ENCODE measurements around the gene ISCA2.

The ISCA2 gene

DNA sequence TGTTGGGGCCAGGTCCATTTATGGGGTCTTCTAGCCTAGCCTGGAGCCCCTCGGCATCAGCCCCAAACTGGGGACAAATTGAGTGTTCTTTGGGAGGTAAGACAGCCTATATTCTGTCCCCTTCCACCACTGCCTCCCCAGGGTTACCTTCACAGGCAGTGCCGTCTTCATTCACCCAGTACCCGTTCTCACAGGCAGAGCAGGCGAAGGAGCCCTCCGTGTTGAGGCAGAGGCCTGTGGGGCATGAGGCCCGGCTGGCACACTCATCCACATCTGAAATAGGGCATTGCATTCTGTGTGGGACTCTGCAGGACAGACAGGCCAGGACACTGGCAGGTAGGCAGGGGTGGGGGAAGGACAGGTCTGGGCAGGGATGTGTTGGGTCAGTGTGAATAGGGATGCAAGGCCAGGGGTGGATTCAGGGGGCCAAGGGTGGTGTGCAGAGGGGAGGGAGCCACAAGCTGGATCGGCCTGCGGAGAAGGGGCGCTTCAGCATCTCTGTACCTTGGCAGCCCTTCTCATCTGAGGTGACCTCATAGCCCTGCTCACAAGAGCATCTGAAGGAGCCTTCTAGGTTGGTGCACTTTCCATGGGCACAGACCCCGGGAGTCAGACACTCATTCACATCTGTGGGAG is 16.1 kb downstream of the ISCA2 start:
- DNase-seq, result no peak

DNA sequence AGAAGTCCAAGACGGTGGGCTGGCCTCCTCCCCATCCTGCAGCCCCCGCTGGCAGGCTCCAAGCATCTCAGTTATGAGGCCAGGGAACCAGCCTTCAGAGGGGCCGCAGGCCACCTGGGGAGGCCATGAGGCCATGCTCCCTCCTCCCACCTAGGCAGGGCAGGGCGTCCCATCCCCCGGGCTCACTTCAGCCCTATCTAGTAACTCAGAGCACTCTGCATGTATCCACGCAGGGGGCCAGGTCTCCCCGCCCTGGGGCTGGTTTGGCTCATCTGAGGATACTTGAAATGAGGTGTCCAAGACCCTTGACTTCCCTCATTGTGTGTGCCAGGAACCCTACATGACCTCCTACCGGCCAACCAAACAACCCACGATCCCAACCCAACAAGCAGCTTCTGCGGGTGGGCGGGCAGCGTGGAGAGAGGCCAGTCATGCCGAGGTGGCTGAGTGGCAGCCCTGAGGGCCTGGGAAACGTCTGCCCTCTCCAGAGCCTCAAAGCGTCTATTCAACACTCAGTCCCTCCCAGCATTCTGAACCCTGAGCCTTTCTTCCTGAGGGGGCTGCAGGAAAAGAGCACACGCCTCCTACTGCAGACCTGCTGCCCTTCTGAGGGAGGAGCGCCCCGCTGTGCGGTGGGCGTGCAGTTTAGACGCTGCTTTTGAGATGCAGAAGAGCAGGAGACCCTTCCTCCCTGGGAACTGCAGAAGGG is 16.8 kb downstream of the ISCA2 start:
- DNase-seq, result no peak

DNA sequence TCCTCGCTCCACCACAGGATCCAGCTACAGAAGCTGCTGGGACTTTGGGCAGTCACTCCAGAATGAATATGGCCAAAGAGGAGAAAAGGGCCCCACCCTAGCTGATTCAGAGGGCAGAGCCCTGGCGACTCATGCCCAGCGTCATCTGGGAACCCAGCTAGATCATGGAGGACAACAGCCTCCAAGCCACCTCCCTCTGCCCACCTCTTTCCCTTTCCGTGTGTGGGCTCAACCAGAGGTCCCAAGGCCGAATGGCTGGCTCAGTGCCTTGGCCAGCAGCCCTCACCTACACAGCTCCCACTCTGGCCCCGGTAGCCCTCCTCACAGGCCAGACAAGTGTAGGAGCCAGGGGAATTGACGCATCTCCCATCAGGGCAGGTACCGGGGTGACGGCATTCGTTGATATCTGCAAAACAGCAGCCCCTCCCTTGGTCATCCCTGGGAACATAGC is 17.4 kb downstream of the ISCA2 start:
- DNase-seq, result no peak

DNA sequence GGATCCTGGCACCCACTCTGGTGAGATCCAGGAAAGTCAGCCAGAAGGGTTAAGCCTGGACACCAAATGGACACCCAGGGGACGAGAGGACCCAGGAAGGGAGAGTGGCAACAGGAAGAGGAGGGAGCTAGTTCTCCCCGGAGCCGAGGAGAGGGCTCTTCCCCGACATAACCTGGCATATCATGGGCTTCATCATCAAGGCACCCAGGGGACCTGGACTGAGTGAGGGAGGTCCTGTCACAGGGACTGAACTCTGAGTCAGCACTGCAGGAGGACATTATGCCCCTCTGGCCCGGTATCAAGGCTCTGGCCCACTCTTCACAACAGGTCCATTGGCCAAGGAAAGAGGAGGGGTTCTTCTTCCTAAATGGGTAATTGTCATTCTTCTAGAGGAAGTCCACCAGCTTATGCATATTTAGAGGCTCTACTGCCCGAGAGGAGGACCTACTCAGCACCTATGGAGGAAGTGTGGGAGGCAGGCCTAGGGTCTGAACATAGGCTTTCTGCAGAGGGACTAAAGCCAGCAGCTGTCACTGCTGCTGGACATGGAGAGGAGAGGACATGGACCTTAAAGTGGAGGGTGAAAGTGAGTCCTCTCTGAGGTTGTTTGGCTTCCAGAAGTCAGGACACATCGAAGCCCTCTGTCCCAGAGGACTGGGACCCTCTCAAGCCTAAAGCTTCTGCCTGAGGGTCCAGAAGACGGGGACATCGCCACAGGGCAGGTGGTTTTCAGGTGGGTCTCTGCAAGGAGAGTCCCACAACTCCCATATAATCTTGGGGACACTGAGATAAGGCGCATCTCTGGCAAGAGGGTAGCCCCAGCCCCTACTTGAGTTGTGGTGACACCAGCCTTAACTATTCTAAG is 18.6 kb downstream of the ISCA2 start:
- DNase-seq, result no peak

DNA sequence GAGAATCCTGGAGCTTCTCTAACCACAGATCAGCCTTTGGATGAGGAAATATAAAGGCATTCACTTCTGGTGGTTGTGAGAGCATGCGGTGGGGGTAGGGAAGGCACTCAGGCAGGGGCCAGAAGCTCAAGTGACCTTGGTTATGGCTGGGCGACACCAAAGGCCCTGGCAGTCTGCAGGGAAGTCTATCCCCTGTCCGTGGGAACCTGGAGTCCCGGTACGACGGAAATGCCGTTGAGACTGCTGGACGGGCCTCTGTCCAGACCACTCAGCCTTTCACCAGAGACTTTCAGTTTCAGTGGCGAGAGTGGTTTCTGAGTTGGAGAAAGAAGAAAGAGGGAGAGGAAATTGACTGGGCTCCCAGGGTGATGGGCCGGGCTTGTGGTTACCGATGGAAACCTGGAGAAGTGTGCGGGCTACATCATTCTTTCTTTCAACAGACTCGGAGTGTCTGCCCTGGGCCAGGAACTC is 20.9 kb downstream of the ISCA2 start:
- peak in 1 of 2 experiments; percentile 31 for DNase-seq

DNA sequence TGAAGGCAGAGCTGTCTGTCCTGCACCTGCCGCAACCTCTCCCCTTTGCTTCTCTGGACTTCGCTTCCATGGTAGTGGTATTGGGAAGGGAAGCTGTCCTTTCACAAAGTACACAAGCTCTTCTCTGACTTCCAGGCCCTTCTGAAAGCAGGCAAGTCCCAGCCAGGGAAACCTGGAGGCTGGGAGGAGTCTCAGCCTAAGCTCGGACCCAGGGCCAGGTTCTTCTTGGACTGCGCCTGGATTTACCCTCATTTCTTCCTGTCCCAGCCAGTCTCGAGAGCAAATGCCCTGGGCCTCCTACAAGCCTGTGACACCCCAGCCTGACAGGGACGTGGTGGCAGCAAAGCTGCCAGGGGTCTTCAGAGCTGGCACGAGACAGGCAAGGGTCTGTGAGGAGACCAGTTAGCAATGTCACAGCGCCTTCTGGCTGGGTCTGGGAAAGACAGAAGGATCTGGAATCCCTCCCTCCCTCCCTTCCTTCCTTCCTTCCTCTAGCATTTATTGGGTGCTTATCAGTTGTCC is 22.4 kb downstream of the ISCA2 start:
- no peak for DNase-seq

DNA sequence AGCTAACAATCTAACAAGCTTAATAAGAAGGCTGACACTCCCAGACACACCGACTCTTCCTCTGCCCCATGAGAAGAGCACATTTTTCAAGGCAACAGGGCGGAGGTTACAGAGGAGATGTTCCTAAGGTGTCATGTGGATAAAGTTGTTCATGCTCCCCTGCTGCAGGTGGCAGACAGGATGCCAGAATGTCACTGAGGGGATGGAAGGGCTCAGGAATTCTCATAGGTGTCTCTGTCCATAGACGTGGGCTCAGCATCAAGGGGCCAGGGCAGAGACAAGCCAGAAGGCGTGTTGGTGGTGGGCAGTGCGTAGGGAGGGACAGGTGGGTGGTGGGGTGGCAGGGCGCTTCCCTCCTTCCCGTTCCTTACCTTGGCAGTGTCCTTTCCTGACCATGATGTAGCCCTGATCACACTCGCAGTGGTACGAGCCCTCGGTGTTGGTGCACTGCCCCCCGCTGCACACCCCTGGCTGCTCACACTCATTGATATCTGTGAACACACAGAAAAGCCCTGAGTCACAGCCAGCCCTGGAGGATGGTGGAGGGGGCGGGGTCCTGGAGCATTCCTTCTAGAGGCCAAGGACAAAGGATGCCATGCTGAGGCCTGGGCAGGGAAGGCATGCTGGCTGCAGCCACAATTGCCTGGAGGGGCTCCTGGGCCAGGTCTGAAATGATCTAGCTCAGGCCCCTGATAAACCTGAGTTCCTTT is 23.0 kb downstream of the ISCA2 start:
- DNase-seq, result no peak

DNA sequence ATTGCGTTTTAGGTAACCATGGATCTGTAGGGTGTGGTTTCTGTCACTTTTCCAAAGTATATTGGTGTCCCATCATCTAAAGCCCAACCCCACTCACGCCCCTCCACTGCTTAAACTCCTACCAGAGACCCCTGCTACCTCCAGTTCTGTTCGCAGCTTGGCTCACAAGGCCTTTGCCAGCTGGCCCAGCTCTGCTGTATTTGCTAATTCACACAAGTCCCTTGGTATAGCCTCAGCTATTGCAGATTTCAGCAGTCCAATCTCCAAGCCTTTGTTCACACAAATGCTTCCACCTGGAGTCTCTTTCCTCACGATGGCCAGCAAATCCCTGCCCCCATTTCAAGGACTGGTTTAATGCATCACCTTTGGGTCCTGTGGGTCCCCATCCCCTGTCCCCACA is 24.2 kb downstream of the ISCA2 start:
- no peak for DNase-seq

DNA sequence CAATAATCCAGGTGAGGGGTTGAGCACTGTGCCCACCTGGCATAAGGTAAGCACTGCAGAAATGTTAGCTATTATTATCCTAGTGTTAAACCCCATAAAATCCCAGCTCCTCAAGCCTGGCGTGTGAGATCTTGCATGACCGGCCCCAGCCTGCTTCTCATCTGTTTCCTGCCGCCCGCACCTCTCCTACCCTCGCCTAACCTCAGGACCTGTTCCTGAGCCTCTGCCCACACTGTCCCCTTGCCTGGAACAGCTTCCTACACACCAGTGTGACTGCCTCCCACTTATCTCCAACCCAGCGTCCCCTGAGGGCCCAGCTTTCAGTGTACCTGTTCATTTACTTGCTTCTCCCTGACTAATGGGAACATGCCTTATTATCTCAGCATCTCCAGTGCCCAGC is 24.7 kb downstream of the ISCA2 start:
- no peak for DNase-seq

DNA sequence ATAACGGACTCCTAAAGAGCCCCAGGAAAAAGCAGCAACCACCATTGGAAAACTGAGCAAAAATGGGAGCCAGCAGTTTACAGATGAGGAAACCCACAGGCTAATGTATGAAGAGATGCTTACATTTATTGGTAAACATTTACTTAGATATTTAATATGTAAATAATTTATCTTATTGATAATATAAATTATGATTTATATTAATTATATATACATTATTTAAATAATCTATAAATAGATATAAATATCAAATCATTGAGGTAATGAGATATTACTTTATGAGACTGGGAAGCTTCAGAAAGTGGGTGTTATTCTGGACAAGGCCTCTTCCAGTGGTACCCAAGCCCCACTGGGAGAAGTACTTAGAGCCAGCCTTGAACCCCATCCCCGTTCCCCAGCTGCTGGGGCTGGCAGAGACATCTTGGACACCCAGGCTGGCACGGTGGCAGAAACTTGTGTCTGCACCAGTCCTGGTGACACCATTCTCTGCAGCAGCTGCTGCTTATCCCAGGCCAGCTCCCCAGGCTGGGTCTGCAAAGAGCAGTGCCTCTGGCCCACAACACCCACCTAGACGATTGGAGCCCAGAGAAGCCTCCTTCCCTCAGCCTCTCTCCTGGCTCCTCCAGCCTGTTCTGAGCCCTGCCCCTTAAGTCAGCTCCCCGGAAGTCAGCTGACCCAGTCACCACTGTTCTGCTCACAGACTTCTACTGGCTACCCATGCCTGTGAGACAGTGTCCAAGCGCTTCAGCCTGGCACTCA is 25.9 kb downstream of the ISCA2 start:
- DNase-seq, result no peak

DNA sequence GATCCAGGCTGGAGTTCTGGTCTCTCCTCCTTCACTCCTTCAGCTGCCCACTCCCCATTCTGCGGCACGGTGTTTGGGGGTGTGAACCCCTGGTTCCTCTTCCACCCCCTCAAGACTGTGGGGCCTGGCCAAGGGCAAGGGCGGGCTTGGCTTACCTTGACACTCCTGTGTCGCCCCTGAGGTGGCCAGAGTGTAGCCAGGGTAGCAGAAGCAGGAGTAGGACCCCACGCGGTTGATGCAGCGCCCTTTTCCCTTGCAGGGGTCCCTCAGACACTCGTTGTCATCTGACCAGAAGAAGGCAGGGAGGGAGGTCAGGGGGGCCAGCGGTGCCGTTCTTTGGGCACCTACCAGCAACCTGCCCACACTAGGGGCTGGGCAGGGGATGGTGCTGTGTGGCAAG is 28.2 kb downstream of the ISCA2 start:
- DNase-seq, result no peak

DNA sequence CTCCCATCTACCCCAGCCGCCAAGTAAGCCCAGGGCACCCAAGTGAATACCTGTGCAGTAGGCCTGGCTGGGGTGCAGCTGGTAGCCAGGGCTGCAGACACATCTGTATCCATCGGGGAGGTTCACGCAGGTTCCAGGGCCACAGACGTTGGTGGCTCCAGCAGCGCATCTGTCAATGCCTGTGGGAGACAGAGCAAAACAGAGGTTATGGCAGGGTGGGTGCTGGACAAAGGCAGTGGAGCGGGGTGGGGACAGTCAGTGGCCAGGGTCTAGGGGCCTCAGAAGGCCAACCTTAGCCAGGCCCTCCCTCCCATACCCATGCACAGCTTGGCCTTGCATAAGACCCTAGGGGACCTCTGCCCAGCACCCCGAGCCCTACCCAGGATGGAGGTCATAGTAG is 29.2 kb downstream of the ISCA2 start:
- no peak for DNase-seq

DNA sequence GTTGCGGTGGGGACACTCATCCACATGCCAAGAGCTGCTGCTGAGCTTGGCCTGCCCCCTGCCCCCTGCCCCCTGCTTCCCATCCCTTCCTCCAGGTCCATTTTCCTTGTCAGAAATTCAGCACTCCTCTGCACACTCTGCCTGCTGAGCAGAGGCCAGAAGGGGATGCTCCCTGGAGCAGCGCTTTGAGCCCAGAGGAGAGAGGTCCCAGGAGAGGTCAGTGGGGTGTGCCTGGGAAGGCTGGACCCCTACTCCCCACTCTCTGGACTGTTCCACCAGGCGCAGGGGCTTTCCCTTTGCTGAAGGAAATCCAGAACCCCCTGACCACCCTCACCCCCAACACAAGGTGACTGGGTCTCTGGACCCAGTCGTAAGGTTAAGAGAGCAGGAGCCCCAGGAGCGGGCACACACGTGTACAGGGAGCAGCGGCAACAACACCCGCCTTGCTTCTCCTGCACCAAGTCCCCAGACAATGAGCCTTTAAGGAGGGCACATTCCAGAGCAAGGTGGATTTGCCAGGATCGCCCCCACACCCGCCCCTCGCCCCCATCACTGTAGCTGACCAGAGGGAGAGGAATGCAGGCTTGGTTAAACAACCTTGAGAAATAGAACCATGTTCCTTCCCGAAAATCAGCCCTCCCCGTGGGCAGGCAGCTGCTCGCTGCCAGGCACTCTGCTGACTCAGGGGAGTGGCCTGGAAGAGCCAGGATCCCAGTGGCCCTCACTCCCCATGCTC is 30.7 kb downstream of the ISCA2 start:
- no peak for DNase-seq

DNA sequence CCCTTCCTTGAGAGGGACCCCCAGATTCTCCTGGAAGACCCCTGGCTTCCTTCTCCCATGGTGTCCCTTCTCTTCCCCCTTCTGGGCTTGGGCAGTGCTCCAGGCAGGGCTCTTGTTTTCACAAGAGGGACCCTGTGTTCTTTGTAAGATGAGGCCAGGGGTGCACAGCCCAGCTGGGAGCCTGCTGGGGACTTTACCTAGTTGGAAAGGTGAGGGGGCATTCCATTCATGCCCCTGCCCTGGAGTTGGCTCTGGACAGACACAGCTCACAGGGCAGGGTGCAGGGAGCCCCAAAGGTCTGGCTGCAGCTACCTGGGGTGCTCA is 31.2 kb downstream of the ISCA2 start:
- DNase-seq, result no peak

DNA sequence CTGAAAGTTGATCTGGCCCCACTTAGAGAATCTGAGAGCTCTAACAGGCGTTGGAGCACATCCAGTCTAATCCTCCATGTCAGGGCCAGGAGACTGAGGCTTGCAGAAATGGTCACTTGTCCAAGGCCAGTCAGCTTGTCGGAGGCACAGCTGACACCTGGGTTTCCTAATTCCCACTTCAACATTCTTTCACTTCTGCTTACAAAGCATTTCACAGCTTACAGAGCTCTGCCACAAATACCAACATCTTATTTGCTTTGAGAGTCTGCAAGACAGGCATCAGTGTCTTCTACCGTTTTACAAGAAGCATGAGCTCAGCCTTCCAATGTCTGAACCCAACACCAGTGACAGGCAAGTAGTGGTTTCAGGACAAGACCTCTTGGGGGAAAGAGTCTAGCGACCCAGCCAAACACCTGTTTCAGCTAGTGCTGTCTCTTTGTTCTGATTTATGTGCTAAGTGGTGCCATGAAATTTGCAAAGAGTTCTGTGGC is 31.8 kb downstream of the ISCA2 start:
- no peak for DNase-seq

DNA sequence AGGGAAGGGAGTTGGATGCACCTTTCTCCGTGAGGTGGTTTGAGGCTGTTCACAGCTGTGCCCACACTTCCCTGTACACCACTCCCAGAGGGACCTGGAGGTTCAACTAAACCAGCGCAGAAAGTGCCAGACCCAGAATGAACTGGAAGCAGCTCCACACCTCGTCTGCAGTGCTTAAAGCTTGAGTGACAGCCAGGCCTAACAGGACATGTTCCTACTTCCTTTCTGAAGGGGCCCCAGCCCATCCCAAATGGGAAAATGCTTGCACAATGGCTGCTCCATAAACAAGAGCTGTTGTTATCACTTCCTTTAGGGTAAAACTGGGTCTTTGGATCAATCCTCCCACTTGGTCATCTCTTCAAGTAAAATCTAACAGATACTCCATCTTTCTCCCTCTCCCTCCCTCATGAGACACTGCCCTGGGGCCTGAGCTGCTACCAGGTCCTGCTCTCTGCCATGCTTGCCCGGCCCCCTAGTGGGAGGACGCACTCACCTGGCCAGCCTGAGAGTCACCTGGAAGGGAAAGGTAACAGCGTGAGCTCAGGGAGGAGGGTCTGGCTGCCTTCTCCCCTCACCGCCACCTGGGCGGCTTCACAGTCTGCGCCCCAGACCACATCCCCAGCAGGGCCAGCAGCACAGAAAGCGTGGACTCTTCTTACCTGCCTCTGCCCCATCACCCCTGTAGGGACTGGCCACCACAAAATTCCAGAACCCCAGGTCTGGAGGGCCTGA is 33.5 kb downstream of the ISCA2 start:
- no peak for DNase-seq

DNA sequence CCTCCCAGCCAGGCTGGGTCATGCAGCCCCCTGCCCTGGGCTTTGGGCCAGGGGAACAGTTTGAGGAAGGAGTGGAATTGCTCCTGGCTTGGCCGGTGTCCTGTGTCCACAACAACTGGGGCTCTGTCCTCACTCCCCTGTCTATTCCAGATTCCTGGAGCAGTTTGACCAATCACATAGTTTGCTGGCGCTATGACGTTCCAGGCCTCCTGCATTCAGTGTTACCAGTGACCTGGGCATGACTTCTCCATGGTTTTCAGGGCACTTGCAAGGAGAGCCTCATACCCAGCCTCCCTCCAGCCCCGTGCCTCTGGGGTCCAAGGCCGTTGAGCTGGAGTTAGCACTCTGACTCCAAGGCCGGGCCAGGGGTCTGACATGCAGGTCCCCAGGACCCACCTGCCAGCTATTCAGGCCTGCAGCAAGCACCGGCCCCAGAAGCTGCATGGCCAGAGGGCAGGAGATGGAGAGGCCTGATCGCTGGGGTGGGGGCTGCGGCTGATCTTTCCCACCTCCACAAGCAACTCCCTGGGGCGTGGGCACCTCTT is 34.2 kb downstream of the ISCA2 start:
- DNase-seq, result no peak

DNA sequence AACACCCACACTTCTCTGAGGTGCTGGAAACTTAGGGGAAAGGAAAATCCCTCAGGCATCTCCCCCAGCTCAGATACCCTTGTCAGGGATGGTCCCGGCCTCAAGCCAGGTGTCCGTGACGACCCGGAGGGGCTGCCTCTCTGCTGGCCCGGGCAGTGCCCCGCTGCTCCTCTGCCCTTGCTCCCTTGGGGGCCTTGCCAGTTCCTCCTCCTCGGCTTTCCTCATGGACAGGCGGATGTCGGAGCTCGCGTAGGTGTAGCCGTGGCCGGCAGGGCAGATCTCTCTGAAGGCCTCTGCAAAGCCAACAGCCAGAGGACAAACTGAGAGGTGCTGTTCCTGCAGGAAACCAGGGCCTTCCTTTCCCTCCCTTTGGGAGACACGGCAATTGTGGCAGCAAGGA is 34.8 kb downstream of the ISCA2 start:
- no peak for DNase-seq

DNA sequence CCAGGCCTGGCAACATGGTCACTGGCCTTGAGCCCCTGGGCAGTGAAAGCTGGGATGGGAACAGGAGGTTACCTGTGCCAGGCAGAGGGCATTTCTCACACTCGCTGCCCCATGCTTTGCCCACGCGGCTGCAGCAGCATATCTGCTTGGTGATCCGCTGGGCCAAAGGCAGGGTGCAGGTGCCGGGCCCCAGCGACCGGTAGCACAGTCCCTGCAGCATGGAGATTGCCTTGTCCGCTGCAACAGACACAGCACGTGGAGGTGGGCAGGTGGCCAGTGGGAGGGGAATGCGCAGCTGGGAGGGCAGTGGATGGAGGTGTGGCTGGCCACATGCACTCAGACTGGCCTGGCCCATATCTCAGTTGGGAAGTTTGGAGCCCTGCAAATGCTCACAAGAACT is 35.3 kb downstream of the ISCA2 start:
- DNase-seq, result no peak

DNA sequence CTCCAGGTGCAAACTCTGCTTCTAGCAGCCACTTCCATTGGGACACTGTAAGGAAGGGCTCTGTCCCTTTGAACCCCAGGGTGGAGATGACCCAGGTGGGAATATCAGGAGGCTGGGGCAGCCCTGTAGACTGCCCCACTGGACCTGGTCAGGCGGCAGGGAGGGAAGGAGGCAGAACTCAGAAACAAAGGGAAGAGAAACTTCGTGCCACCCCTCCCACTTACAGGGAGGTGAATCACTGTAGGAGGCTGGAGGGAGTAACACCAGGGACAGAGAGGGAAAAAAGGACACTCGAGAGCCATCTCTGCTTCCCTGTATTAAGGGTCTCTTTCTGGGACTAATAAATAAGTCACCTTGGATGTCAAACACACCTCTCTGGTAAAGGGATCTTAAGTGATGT is 37.4 kb downstream of the ISCA2 start:
- no peak for DNase-seq
